Femur (tissue), 1 donor: ENCODE data around the gene UPB1.
A peak's percentile ranks its signal among the peaks of the same experiment; 100 is the strongest.
"Not testable (repeated sequence)": the region's sequence is repeated elsewhere in the genome, so short reads cannot be mapped to it uniquely, and the experiment has no call there.

Experiments used
- DNase-seq: peaks from one replicate; pipeline ENCODE4 v3.0.0-alpha.2; 2017

UPB1 gene

GRCh38 chr22:24506802-24507438 lies 11.8 kb downstream of the UPB1 start:
- DNase-seq = no peak

- no peak for DNase-seq
These were observed 12.6 kb downstream of the UPB1 start for GRCh38 chr22:24507716-24508115.

GRCh38 chr22:24510637-24511625 lies 15.8 kb downstream of the UPB1 start:
- no peak for DNase-seq

- no peak for DNase-seq
These were observed 16.9 kb downstream of the UPB1 start for GRCh38 chr22:24512043-24512442.

GRCh38 chr22:24513378-24514240 lies 18.5 kb downstream of the UPB1 start:
- no peak for DNase-seq

- peak; percentile 62 for DNase-seq
These were observed 19.3 kb downstream of the UPB1 start for GRCh38 chr22:24514241-24515026.

GRCh38 chr22:24515027-24515338 lies 19.9 kb downstream of the UPB1 start:
- no peak for DNase-seq

GRCh38 chr22:24516301-24516737 lies 21.2 kb downstream of the UPB1 start:
- DNase-seq = peak; percentile 64

GRCh38 chr22:24517446-24517845 lies 22.3 kb downstream of the UPB1 start:
- no peak for DNase-seq

GRCh38 chr22:24518228-24518627 lies 23.1 kb downstream of the UPB1 start:
- DNase-seq = no peak

GRCh38 chr22:24518771-24519485 lies 23.8 kb downstream of the UPB1 start:
- DNase-seq = no peak

GRCh38 chr22:24519496-24519895 lies 24.4 kb downstream of the UPB1 start:
- DNase-seq = no peak

GRCh38 chr22:24521791-24522245 lies 26.7 kb downstream of the UPB1 start:
- no peak for DNase-seq

GRCh38 chr22:24523873-24524272 lies 28.7 kb downstream of the UPB1 start:
- no peak for DNase-seq

GRCh38 chr22:24525416-24526037 lies 30.4 kb downstream of the UPB1 start:
- DNase-seq = peak; percentile 75

- no peak for DNase-seq
These were observed 31.1 kb downstream of the UPB1 start for GRCh38 chr22:24526191-24526590.

GRCh38 chr22:24529898-24530297 lies 34.8 kb downstream of the UPB1 start:
- no peak for DNase-seq

- not testable (repeated sequence) for DNase-seq
These were observed 35.8 kb downstream of the UPB1 start for GRCh38 chr22:24530968-24531367.

- no peak for DNase-seq
These were observed 36.9 kb downstream of the UPB1 start for GRCh38 chr22:24532075-24532474.

GRCh38 chr22:24535348-24535747 lies 40.2 kb downstream of the UPB1 start:
- no peak for DNase-seq

- no peak for DNase-seq
These were observed 41.0 kb downstream of the UPB1 start for GRCh38 chr22:24536089-24536488.
